PC-9 (cell line): ENCODE data around the gene VENTX. TPM values are rescaled to one million over a fixed set of nuclear protein-coding genes. Genes with fewer than 3 reads are reported as not detected.

Experiments
- BruUV-seq: library from RNA; stranded (reverse); fragments of 400-500 nt; replicated peaks from 2 replicates; lab custom pipeline; 2021; lab: Mats Ljungman, UMichigan
- CTCF ChIA-PET: fragments of 300-600 bp; sonication (Branson Sonifier 250); formaldehyde crosslinking; loops from one replicate; lab custom pipeline; 2022; ENCODE audit warnings: antibody characterized with exemption; lab: Charles Lee
- POLR2A ChIA-PET: fragments of 300-600 bp; sonication (Branson Sonifier 250); formaldehyde crosslinking; loops from one replicate; lab custom pipeline; 2022; ENCODE audit warnings: antibody characterized with exemption; ENCODE audit not compliant: unreplicated experiment; lab: Charles Lee
- DNase-seq, 2 experiments: peaks; one replicate each; pipeline versions ENCODE4 v3.0.0 to v3.0.0-alpha.2; 2015 to 2022; ENCODE audit warnings: mixed read lengths in 1 of 2
- H2AFZ ChIP-seq: fragments of 200-600 bp; sonication (generic); 2 replicates; pipeline ENCODE4 v1.8.1; 2017; ENCODE audit warnings: antibody characterized with exemption
- H3F3A ChIP-seq: fragments of 200-600 bp; sonication (generic); 2 replicates; pipeline ENCODE4 v1.8.1; 2017; ENCODE audit warnings: antibody characterized with exemption, mild to moderate bottlenecking, low read depth; ENCODE audit not compliant: insufficient read depth
- H3K27ac ChIP-seq: fragments of 200-600 bp; sonication (generic); 2 replicates; pipeline ENCODE4 v1.6.1; 2016; ENCODE audit warnings: mixed run types
- H3K27me3 ChIP-seq: fragments of 200-600 bp; sonication (generic); 2 replicates; pipeline ENCODE4 v1.6.1; 2016; ENCODE audit warnings: low read depth, mixed run types; ENCODE audit not compliant: insufficient read depth
- H3K36me3 ChIP-seq: fragments of 200-600 bp; sonication (generic); 2 replicates; pipeline ENCODE4 v1.6.1; 2016; ENCODE audit warnings: low read depth, mixed run types
- H3K4me1 ChIP-seq: fragments of 200-600 bp; sonication (generic); replicated peaks from 2 replicates; pipeline ENCODE4 v1.6.1; 2016; ENCODE audit warnings: mixed run types; ENCODE audit not compliant: insufficient read depth
- H3K4me2 ChIP-seq: fragments of 200-600 bp; sonication (generic); 2 replicates; pipeline ENCODE4 v1.6.1; 2017; ENCODE audit warnings: mixed run types
- H3K4me3 ChIP-seq: fragments of 200-600 bp; sonication (generic); 2 replicates; pipeline ENCODE4 v1.6.1; 2016; ENCODE audit warnings: mixed run types
- H3K79me2 ChIP-seq: fragments of 200-600 bp; sonication (generic); 2 replicates; pipeline ENCODE4 v1.6.1; 2017; ENCODE audit warnings: low read depth, mixed run types
- H3K9me2 ChIP-seq: fragments of 200-600 bp; sonication (generic); 2 replicates; pipeline ENCODE4 v1.8.1; 2017; ENCODE audit warnings: mild to moderate bottlenecking; ENCODE audit not compliant: insufficient read depth
- H3K9me3 ChIP-seq: fragments of 200-600 bp; sonication (generic); 2 replicates; pipeline ENCODE4 v1.8.1; 2016; ENCODE audit warnings: low read depth; ENCODE audit not compliant: insufficient read depth
- H4K20me1 ChIP-seq: fragments of 200-600 bp; sonication (generic); 2 replicates; pipeline ENCODE4 v1.8.1; 2017; ENCODE audit not compliant: insufficient read depth
- EZH2 ChIP-seq: fragments of 200-600 bp; sonication (generic); IDR thresholded peaks from 2 replicates; pipeline ENCODE4 v1.8.0; 2017; ENCODE audit warnings: antibody characterized with exemption, low read depth
- intact Hi-C: fragments of 100-400 bp; cut with micrococcal nuclease; formaldehyde crosslinking; loops from one replicate; pipeline ENCODE4 v1.10.0; 2022; ENCODE audit not compliant: unreplicated experiment
- total RNA-seq: library from RNA; stranded (reverse); gene quantifications from 2 replicates; pipeline ENCODE4 v1.2.3, GENCODE V29; 2021
- TF ChIP-seq, protein P1 (sequence below): fragments of 200-600 bp; sonication (generic); conservative IDR thresholded peaks from 2 replicates; pipeline ENCODE4 v1.6.1; 2017; ENCODE audit warnings: mixed run types, antibody characterized with exemption, mild to moderate bottlenecking, moderate library complexity

VENTX gene
- total RNA-seq, 1 experiment from 2014 or later = not detected

DNA sequence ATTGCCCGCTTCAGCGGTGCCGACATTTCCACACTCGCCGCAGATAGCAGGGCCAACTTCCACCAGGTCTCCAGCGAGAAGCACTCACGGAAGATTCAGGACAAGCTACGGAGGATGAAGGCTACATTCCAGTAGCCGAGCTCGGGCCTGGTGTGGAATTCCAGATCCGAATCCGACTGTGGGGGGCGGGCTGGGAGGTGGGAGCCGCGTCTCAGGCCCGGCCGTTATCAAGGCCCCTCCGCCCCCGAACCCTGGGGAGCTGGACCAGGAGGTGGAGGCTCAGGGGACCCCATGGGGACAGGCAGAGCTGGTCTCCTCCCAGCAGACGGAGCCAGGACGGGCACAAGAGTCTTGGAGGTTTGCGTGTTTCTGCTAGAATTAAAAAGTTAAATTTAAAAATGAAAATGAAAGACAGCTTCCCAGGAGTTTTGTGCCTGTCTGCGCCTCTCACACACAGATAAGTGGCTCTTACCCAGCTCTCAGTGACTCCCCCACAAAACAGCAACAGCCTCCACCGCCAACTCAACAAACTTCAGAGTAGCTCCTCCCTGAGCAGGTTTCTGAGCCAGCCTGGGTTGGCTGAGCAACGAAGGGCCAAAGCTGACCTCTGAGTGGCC is 12.8 kb upstream of the VENTX start:
- Histone ChIP-seq H2AFZ (no peak overlapping the region), H3K36me3 (no peaks in the 10 kb centered on the region), H3K4me3 (no peak overlapping the region), H3K4me1 (no peaks in the 10 kb centered on the region), H3K9me2 (no peaks in the 10 kb centered on the region), H3K27ac (no peak overlapping the region), H3K27me3 (peaks cover 43% of the 10 kb centered on the region), H3K4me2 (no peak overlapping the region), H3K9me3 (no peaks in the 10 kb centered on the region), H3K79me2 (no peaks in the 10 kb centered on the region), H3F3A (no peaks in the 10 kb centered on the region), H4K20me1 (no peaks in the 10 kb centered on the region)
- no peak for TF ChIP-seq EZH2
- TF ChIP-seq, protein P1, sequence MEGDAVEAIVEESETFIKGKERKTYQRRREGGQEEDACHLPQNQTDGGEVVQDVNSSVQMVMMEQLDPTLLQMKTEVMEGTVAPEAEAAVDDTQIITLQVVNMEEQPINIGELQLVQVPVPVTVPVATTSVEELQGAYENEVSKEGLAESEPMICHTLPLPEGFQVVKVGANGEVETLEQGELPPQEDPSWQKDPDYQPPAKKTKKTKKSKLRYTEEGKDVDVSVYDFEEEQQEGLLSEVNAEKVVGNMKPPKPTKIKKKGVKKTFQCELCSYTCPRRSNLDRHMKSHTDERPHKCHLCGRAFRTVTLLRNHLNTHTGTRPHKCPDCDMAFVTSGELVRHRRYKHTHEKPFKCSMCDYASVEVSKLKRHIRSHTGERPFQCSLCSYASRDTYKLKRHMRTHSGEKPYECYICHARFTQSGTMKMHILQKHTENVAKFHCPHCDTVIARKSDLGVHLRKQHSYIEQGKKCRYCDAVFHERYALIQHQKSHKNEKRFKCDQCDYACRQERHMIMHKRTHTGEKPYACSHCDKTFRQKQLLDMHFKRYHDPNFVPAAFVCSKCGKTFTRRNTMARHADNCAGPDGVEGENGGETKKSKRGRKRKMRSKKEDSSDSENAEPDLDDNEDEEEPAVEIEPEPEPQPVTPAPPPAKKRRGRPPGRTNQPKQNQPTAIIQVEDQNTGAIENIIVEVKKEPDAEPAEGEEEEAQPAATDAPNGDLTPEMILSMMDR = no peak
- ChIA-PET CTCF (no interaction called here), POLR2A (no interaction called here)
- BruUV-seq = no TSS peak
- DNase-seq = no peak
- intact Hi-C loops = loop anchor here (10.0 kb wide), 1 partner anchor 60 kb away; no protein-coding TSS in a partner anchor

DNA sequence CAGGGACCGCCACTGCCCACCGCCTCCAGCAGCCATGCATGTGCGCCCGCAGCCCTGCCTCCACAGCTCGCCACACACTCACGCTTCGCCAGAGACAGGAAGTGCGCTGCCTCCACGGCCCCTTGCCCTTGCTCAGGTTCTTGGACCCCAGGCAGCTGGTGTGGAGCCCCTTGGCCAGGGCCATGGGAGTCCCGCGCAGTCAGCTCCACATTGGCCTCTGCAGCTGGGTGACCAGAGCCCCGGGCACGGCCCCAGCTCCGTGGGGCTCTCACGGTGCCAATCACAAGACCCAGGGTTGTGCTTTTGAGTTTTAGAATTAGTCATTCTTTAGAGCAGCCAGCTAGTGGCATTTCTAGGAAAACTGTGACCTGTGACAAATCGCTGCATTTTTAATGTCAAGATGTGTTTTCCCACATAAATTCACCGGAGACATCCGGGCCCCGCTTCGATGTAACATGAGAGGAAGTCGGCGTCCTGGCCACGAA is 11.9 kb upstream of the VENTX start:
- Histone ChIP-seq H3K4me2 (no peak overlapping the region), H3K9me3 (no peaks in the 10 kb centered on the region), H3K36me3 (no peaks in the 10 kb centered on the region), H2AFZ (no peak overlapping the region), H3K4me3 (no peak overlapping the region), H3K27me3 (peaks cover 43% of the 10 kb centered on the region), H3K27ac (no peak overlapping the region), H4K20me1 (no peaks in the 10 kb centered on the region), H3K79me2 (no peaks in the 10 kb centered on the region), H3K9me2 (no peaks in the 10 kb centered on the region), H3F3A (no peaks in the 10 kb centered on the region), H3K4me1 (no peaks in the 10 kb centered on the region)
- BruUV-seq = no TSS peak
- no peak for TF ChIP-seq EZH2
- TF ChIP-seq, protein P1 = no peak
- intact Hi-C loops = loop anchor here (10.0 kb wide), 1 partner anchor 59 kb away; no protein-coding TSS in a partner anchor
- ChIA-PET POLR2A (no interaction called here), CTCF (no interaction called here)
- DNase-seq = no peak

DNA sequence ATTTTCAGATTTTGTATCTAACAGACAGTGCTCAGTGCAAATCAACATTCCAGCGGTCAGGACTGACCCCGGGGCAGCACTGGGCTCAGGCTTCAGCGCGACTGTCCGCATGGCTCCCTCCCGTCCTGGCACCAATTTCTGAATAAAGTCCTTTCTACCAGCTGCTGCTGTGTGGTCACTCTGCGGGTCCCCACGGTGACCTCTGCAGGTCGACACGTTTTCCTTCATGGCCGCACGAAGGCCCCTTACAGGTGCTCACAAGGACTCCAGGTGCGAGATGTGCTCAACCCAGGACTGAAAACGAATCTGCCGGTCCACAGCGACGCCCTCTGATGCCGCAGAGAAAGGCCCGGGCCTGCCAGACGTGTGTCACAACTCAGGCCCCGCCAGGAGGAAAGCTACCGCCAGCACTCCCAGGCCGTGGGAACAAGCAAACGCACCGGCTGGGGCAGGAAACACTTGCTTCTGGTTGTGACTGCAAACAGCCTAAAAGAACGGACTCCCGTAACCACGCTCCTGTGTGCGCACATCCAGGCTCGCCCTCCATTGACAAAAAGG is 11.3 kb upstream of the VENTX start:
- TF ChIP-seq EZH2 = no peak
- TF ChIP-seq, protein P1 = no peak
- H3K27ac ChIP-seq = no peak overlapping the region
- no peak overlapping the region for H3K4me3 ChIP-seq
- no peaks in the 10 kb centered on the region for H3F3A ChIP-seq
- H2AFZ ChIP-seq = no peak overlapping the region
- peaks cover 43% of the 10 kb centered on the region for H3K27me3 ChIP-seq
- no peaks in the 10 kb centered on the region for H3K36me3 ChIP-seq
- CTCF ChIA-PET = no interaction called here
- POLR2A ChIA-PET = no interaction called here
- H3K79me2 ChIP-seq = no peaks in the 10 kb centered on the region
- no peak overlapping the region for H3K4me2 ChIP-seq
- H4K20me1 ChIP-seq = no peaks in the 10 kb centered on the region
- no peak for DNase-seq
- intact Hi-C loops = loop anchor here (10.0 kb wide), 1 partner anchor 58 kb away; no protein-coding TSS in a partner anchor
- no peaks in the 10 kb centered on the region for H3K9me3 ChIP-seq
- H3K4me1 ChIP-seq = no peaks in the 10 kb centered on the region
- no peaks in the 10 kb centered on the region for H3K9me2 ChIP-seq
- BruUV-seq = no TSS peak
